BLaER1 (cell line): ENCODE results near the gene PICALM.
"Not testable (repeated sequence)": the region's sequence is repeated elsewhere in the genome, so short reads cannot be mapped to it uniquely, and the experiment has no call there.

ENCODE experiments used
- H3K27ac ChIP-seq: shearing (Covaris generic); formaldehyde crosslinking; 2 replicates; pipeline ENCODE4 v1.8.1; 2022
- H3K27me3 ChIP-seq: shearing (Covaris generic); formaldehyde crosslinking; 2 replicates; pipeline ENCODE4 v1.8.1; 2022
- H3K36me3 ChIP-seq: shearing (Covaris generic); formaldehyde crosslinking; 2 replicates; pipeline ENCODE4 v1.8.1; 2022
- H3K4me1 ChIP-seq: shearing (Covaris generic); formaldehyde crosslinking; 2 replicates; pipeline ENCODE4 v1.8.1; 2022
- H3K4me2 ChIP-seq: shearing (Covaris generic); formaldehyde crosslinking; 2 replicates; pipeline ENCODE4 v1.8.1; 2022
- H3K4me3 ChIP-seq: shearing (Covaris generic); formaldehyde crosslinking; 2 replicates; pipeline ENCODE4 v1.8.1; 2022
- H3K9ac ChIP-seq: shearing (Covaris generic); formaldehyde crosslinking; 2 replicates; pipeline ENCODE4 v1.8.1; 2022
- H3K9me3 ChIP-seq: shearing (Covaris generic); formaldehyde crosslinking; 2 replicates; pipeline ENCODE4 v1.8.1; 2022
- H4K20me1 ChIP-seq: shearing (Covaris generic); formaldehyde crosslinking; 2 replicates; pipeline ENCODE4 v1.8.1; 2022
- Cebpa-rat ChIP-seq: shearing (Covaris generic); IDR thresholded peaks from 2 replicates; pipeline ENCODE4 v1.8.1; 2022

The PICALM gene

DNA sequence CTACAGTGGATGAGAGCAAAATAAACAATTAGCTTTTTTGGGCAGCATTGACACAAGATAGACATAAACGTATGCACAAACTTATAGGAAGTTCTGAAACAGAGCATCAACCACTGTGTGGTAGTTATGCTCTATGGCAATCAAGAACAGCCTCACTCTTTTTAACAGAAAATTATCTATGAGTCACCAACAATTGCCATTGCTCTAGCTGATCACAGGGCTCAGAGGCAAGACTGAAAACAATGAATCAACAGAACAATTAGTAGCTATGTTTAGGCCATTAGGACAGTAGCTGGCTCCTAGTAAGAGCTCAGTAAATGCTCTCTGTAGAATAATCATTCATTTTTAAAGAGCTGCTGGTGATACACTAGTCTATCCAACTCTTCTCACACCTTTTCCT is 34.9 kb upstream of the PICALM start:
- Histone ChIP-seq H3K4me3 (no peak overlapping the region), H3K36me3 (no peaks in the 10 kb centered on the region), H3K27me3 (no peaks in the 10 kb centered on the region), H3K27ac (no peak overlapping the region), H4K20me1 (no peaks in the 10 kb centered on the region), H3K9me3 (no peaks in the 10 kb centered on the region), H3K9ac (no peak overlapping the region), H3K4me1 (no peaks in the 10 kb centered on the region), H3K4me2 (no peak overlapping the region)
- TF ChIP-seq Cebpa-rat = no peak

DNA sequence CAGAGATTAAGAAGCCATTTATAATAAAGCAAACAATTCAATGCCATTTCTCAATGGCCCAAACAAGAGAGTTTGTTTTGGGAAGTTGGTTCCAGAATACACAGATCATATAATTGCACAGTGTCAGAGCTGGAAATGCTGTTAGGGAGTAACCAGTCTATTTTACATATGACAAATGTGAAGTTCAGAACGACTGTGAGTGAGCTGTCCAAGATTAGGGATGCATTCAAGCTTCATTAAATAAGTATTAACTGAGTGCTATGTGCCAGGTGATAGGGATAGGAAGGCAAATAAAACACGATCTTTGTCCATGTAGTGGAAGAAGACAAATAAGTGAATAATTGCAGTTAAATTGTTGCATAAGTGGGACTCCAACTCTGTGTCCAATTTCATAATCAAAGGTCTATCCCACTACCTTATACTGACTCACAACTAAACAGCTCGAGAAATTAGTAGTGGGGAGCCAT is 33.1 kb upstream of the PICALM start:
- no peak for TF ChIP-seq Cebpa-rat
- no peaks in the 10 kb centered on the region for H3K4me1 ChIP-seq
- H3K36me3 ChIP-seq = no peaks in the 10 kb centered on the region
- no peak overlapping the region for H3K4me3 ChIP-seq
- no peaks in the 10 kb centered on the region for H3K27me3 ChIP-seq
- H4K20me1 ChIP-seq = no peaks in the 10 kb centered on the region
- H3K27ac ChIP-seq = no peak overlapping the region
- H3K9ac ChIP-seq = no peak overlapping the region
- no peaks in the 10 kb centered on the region for H3K9me3 ChIP-seq
- H3K4me2 ChIP-seq = no peak overlapping the region

DNA sequence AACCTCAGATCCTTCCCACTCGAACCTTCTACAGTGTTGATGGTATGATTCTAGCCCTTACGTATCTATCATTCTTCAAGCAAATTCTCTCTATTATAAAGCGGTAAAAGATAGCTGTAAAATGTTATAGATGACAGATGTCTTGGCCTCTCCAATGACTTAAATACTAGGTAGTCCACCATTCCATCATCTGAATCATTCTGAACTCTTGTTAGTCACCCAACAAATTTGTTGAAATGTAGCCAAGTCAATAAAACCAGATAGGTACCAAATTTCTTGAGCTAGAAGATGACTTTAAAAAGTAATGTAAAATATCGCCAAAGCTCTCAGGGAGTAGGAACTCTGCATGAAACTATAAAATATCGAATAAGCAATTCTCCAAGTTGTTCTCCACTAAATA is 32.6 kb upstream of the PICALM start:
- Histone ChIP-seq H4K20me1 (no peaks in the 10 kb centered on the region), H3K4me2 (no peak overlapping the region), H3K27me3 (no peaks in the 10 kb centered on the region), H3K9me3 (no peaks in the 10 kb centered on the region), H3K4me3 (no peak overlapping the region), H3K27ac (no peak overlapping the region), H3K9ac (no peak overlapping the region), H3K4me1 (no peaks in the 10 kb centered on the region), H3K36me3 (no peaks in the 10 kb centered on the region)
- TF ChIP-seq Cebpa-rat = no peak

DNA sequence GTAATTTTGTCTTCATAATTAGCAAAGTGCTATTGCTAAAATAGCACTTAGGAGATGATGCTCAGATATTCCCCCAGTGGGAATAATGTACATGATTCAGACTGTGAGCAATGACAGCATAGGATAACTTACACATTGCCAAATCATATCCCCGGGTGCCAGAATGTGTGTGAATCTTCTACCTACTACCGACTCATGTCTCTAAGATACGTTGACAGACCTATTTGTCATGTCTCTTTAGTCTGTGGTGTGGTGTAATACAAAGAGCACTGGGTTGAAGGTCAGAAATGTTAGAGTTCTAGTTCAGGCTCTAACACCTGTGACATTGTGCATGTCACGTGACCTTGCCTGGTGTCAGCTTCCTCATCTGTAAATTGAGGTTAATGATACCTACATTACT is 31.0 kb upstream of the PICALM start:
- no peak overlapping the region for H3K9ac ChIP-seq
- no peak overlapping the region for H3K4me2 ChIP-seq
- H3K36me3 ChIP-seq = no peaks in the 10 kb centered on the region
- H3K4me1 ChIP-seq = no peaks in the 10 kb centered on the region
- no peaks in the 10 kb centered on the region for H3K27me3 ChIP-seq
- no peak overlapping the region for H3K27ac ChIP-seq
- H4K20me1 ChIP-seq = no peaks in the 10 kb centered on the region
- no peak overlapping the region for H3K4me3 ChIP-seq
- TF ChIP-seq Cebpa-rat = no peak
- no peaks in the 10 kb centered on the region for H3K9me3 ChIP-seq

DNA sequence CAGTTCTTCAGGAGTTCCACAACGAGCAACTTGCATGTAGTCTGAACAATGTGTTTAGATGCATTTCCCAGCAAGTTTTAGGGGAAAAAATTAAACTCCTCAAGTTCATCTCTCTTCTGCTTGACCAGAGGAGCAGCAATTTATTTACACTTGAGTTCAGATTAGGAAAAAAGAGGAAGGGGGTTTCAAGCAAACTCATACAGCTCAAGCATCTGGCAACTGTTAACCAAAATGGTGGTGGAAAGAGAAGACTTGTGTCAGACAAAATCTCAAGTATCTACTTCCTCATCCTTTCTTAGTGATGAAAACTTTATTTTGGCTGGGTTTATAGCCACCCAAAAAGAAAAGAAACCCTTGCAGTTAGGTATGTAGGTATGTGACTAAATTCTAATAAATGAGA is 29.1 kb upstream of the PICALM start:
- H3K36me3 ChIP-seq = no peaks in the 10 kb centered on the region
- H3K4me3 ChIP-seq = no peak overlapping the region
- H3K4me2 ChIP-seq = no peak overlapping the region
- H3K27me3 ChIP-seq = no peaks in the 10 kb centered on the region
- no peaks in the 10 kb centered on the region for H4K20me1 ChIP-seq
- H3K9ac ChIP-seq = no peak overlapping the region
- H3K27ac ChIP-seq = no peak overlapping the region
- H3K4me1 ChIP-seq = no peaks in the 10 kb centered on the region
- no peaks in the 10 kb centered on the region for H3K9me3 ChIP-seq
- TF ChIP-seq Cebpa-rat = no peak

DNA sequence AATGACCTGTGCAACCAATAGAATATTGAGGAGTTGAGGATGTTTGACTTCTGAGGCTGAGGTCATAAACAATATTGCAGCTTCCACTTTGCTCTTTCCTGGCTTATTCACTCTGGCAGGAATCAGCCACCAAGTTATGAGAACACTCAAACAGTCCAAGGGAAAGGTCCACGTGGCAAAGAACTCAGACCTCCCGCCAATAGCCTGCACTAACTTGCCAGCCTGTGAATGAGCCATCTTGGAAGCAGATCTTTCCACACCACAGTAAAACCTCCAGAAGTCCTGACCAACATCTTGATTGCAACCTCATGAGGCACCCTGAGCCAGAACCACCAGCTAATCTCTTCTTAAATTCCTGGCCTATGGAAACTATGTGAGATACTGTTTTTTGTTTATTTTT is 22.7 kb upstream of the PICALM start:
- Histone ChIP-seq H3K9ac (no peak overlapping the region), H3K9me3 (no peaks in the 10 kb centered on the region), H3K27ac (no peak overlapping the region), H3K4me1 (no peaks in the 10 kb centered on the region), H3K27me3 (no peaks in the 10 kb centered on the region), H3K4me3 (no peak overlapping the region), H4K20me1 (no peaks in the 10 kb centered on the region), H3K4me2 (no peak overlapping the region), H3K36me3 (no peaks in the 10 kb centered on the region)
- no peak for TF ChIP-seq Cebpa-rat

DNA sequence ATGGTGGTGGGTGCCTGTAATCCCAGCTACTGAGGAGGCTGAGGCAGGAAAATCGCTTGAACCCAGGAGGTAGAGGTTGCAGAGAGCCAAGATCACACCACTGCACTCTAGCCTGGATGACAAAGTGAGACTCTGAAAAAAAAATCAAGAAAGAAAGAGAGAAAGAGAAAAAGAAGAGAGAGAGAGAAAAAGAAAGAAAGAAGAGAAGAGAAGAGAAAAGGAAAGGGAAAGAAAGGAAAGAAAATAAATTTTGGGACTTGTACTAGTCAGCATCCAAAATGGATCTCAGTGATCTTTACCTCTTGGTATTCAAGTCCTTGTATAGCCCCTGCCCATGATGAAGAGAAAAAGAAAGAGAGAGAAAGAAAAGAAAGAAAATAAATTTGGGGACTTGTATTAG is 22.2 kb upstream of the PICALM start:
- Histone ChIP-seq H3K36me3 (no peaks in the 10 kb centered on the region), H3K4me1 (no peaks in the 10 kb centered on the region), H3K27ac (no peak overlapping the region), H3K4me2 (no peak overlapping the region), H4K20me1 (no peaks in the 10 kb centered on the region), H3K9me3 (no peaks in the 10 kb centered on the region), H3K4me3 (no peak overlapping the region), H3K27me3 (no peaks in the 10 kb centered on the region), H3K9ac (no peak overlapping the region)
- no peak for TF ChIP-seq Cebpa-rat

DNA sequence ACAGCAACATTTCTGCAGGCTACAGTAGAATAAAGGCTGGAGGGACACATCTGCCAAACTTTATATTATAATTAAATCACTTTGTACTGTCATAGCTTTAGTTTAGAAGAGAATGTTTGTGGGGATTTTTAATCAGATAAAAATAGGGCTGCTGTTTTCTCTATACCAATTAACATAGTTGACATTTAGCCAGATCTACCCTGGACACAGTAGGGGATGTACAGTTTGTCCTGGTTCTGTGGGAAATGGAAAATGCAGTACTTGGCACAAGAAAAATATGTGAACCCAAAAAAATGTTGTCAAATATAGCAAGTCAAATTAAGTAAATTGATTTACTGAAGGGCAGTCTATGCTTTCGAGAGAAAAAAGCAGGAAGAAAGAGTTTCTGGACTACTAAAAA is 20.8 kb upstream of the PICALM start:
- H3K27me3 ChIP-seq = no peaks in the 10 kb centered on the region
- no peaks in the 10 kb centered on the region for H3K4me1 ChIP-seq
- no peak for TF ChIP-seq Cebpa-rat
- H3K4me2 ChIP-seq = no peak overlapping the region
- no peak overlapping the region for H3K9ac ChIP-seq
- H3K36me3 ChIP-seq = no peaks in the 10 kb centered on the region
- H4K20me1 ChIP-seq = no peaks in the 10 kb centered on the region
- no peaks in the 10 kb centered on the region for H3K9me3 ChIP-seq
- no peak overlapping the region for H3K27ac ChIP-seq
- no peak overlapping the region for H3K4me3 ChIP-seq

DNA sequence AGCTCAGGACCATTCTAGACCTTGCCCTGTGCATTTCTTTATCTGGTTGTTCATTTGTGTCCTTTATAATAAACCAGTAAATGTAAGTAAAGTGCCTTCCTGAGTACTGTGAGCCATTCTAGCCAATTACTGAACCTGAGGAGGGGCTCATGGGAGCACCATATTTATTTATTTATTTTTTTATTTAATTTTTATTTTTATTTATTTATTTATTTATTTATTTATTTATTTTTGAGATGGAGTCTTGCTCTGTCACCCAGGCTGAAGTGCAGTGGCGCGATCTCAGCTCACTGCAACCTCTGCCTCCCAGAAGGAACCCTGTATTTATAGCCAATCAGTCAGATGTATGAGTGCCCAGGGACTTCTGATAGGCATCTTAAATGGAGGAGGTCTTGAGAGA is 18.8 kb upstream of the PICALM start:
- not testable (repeated sequence) for H3K27ac ChIP-seq, H3K4me2 ChIP-seq, H3K4me3 ChIP-seq, H4K20me1 ChIP-seq, H3K9me3 ChIP-seq, H3K4me1 ChIP-seq, H3K9ac ChIP-seq, H3K27me3 ChIP-seq, H3K36me3 ChIP-seq

DNA sequence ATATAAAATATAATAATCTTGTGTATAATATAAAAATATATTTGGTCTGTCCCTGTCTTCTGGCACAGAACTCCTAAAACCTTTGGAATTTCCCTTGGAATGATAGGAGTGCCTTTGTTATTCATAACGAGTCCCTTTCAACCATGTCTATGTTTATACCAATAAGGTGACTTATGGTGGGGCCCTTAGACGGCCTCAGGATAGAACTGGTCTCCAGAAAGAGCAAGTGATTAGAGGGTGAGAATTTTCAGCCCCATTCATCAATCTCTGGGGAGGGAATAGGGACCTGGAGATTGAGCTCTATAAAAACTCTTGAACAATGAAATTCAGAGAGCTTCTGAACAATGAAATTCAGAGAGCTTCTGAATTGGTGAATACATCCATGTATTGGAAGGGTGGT is 18.4 kb upstream of the PICALM start:
- Histone ChIP-seq H3K4me1 (no peaks in the 10 kb centered on the region), H3K4me3 (no peak overlapping the region), H3K27me3 (no peaks in the 10 kb centered on the region), H3K27ac (no peak overlapping the region), H3K9ac (no peak overlapping the region), H3K36me3 (no peaks in the 10 kb centered on the region), H4K20me1 (no peaks in the 10 kb centered on the region), H3K4me2 (no peak overlapping the region), H3K9me3 (no peaks in the 10 kb centered on the region)
- TF ChIP-seq Cebpa-rat = no peak

DNA sequence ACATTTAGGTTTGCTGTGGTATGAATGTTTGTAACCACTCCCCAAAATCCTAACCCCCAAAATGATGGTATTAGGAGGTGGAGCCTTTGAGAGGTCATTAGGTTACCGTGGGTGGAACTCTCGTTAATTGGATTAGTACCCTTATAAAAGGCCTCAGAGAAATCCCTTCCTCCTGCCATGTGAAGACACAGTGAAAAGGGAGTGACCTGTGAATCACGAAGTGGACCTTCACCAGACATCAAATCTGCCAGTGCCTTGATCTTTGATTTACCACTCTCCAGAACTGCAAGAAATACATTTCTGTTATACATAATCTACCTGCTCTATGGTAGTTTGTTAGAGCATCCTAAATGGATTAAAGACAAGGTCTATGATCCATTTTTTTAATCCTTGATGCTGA is 12.6 kb upstream of the PICALM start:
- no peaks in the 10 kb centered on the region for H3K4me1 ChIP-seq
- no peak for TF ChIP-seq Cebpa-rat
- no peaks in the 10 kb centered on the region for H3K27me3 ChIP-seq
- no peak overlapping the region for H3K4me2 ChIP-seq
- H3K9ac ChIP-seq = no peak overlapping the region
- no peaks in the 10 kb centered on the region for H4K20me1 ChIP-seq
- H3K9me3 ChIP-seq = no peaks in the 10 kb centered on the region
- H3K4me3 ChIP-seq = no peak overlapping the region
- H3K36me3 ChIP-seq = no peaks in the 10 kb centered on the region
- no peak overlapping the region for H3K27ac ChIP-seq
